Astrocyte (in vitro differentiated cells and primary cell): ENCODE results near the gene SPSB1.

Source experiments
- CTCF ChIP-seq: IDR thresholded peaks from 2 replicates; pipeline ENCODE4 v1.5.1; 2011; ENCODE audit warnings: low read depth, mild to moderate bottlenecking, inconsistent platforms, low read length, moderate library complexity; ENCODE audit not compliant: insufficient read depth
- EZH2 ChIP-seq: IDR thresholded peaks from 2 replicates; pipeline ENCODE4 v1.6.1; 2012; ENCODE audit warnings: mild to moderate bottlenecking, low read length, inconsistent platforms; ENCODE audit not compliant: insufficient read depth

- no peak for TF ChIP-seq CTCF
- TF ChIP-seq EZH2, result no peak
These were observed 29.3 kb upstream of the SPSB1 start for GRCh38 chr1:9263276-9263855.
